ENCODE measurements around the gene ADCY4. TPM values are rescaled to one million over a fixed set of nuclear protein-coding genes. Genes with fewer than 3 reads are reported as not detected.

The ADCY4 gene
- total RNA-seq, 1 donor from 2014 or later, result 74.6 TPM

- H3K4me3 Mint-ChIP-seq (ENCODE audit: unreplicated experiment), result peak within 1 kb of the TSS; percentile 81
- peaks cover 24% of the 10 kb centered on the region for H3K36me3 Mint-ChIP-seq (ENCODE audit: low read depth, unreplicated experiment)
- TF ChIP-seq CTCF (IDR thresholded peaks at IDR 0.05; ENCODE audit: unreplicated experiment), result peak; percentile 39
- H3K9me3 Mint-ChIP-seq (ENCODE audit: unreplicated experiment), result no peaks in the 10 kb centered on the region
- H3K4me1 Mint-ChIP-seq (ENCODE audit: unreplicated experiment), result peaks cover 69% of the 10 kb centered on the region
- peak; percentile 78 for DNase-seq (ENCODE audit: low spot score)
- H3K27ac Mint-ChIP-seq (ENCODE audit: unreplicated experiment), result peak within 1 kb of the TSS; percentile 74
- H3K27me3 Mint-ChIP-seq (ENCODE audit: unreplicated experiment), result peaks cover 24% of the 10 kb centered on the region
Observed at GRCh38 chr14:24310646-24311604, 23.9 kb downstream of the ADCY4 start, which contains the start of gene LTB4R. LTB4R (plus strand) TSS chr14:24311502; CDS start chr14:24315652, 4,150 bp downstream.

- H3K4me3 Mint-ChIP-seq (ENCODE audit: unreplicated experiment), result peak overlapping the region; percentile 81
- H3K27ac Mint-ChIP-seq (ENCODE audit: unreplicated experiment), result peak overlapping the region; percentile 74
- DNase-seq (ENCODE audit: low spot score), result no peak
- TF ChIP-seq CTCF (IDR thresholded peaks at IDR 0.05; ENCODE audit: unreplicated experiment), result no peak
- H3K9me3 Mint-ChIP-seq (ENCODE audit: unreplicated experiment), result no peaks in the 10 kb centered on the region
- H3K4me1 Mint-ChIP-seq (ENCODE audit: unreplicated experiment), result peaks cover 65% of the 10 kb centered on the region
- peaks cover 28% of the 10 kb centered on the region for H3K36me3 Mint-ChIP-seq (ENCODE audit: low read depth, unreplicated experiment)
- H3K27me3 Mint-ChIP-seq (ENCODE audit: unreplicated experiment), result peaks cover 18% of the 10 kb centered on the region
Observed at GRCh38 chr14:24310265-24310645, 24.6 kb downstream of the ADCY4 start.

GRCh38 chr14:24309538-24310264 lies 25.2 kb downstream of the ADCY4 start, which contains the start of gene LTB4R2:
LTB4R2 (plus strand) TSS chr14:24310140; CDS start chr14:24310665, 525 bp downstream.
- Mint-ChIP-seq H3K9me3 (ENCODE audit: unreplicated experiment) (no peaks in the 10 kb centered on the region), H3K36me3 (ENCODE audit: low read depth, unreplicated experiment) (peaks cover 34% of the 10 kb centered on the region), H3K27ac (ENCODE audit: unreplicated experiment) (peak within 1 kb of the TSS; percentile 74), H3K27me3 (ENCODE audit: unreplicated experiment) (peaks cover 16% of the 10 kb centered on the region), H3K4me1 (ENCODE audit: unreplicated experiment) (peaks cover 59% of the 10 kb centered on the region), H3K4me3 (ENCODE audit: unreplicated experiment) (peak within 1 kb of the TSS; percentile 81)
- TF ChIP-seq CTCF (IDR thresholded peaks at IDR 0.05; ENCODE audit: unreplicated experiment), result no peak
- DNase-seq (ENCODE audit: low spot score), result no peak

- Mint-ChIP-seq H3K4me3 (ENCODE audit: unreplicated experiment) (peak overlapping the region; percentile 63), H3K36me3 (ENCODE audit: low read depth, unreplicated experiment) (peaks cover 38% of the 10 kb centered on the region), H3K4me1 (ENCODE audit: unreplicated experiment) (peaks cover 47% of the 10 kb centered on the region), H3K27me3 (ENCODE audit: unreplicated experiment) (peaks cover 11% of the 10 kb centered on the region), H3K9me3 (ENCODE audit: unreplicated experiment) (no peaks in the 10 kb centered on the region), H3K27ac (ENCODE audit: unreplicated experiment) (no peak overlapping the region)
- no peak for DNase-seq (ENCODE audit: low spot score)
- TF ChIP-seq CTCF (IDR thresholded peaks at IDR 0.05; ENCODE audit: unreplicated experiment), result no peak
Observed at GRCh38 chr14:24308342-24309124, 26.3 kb downstream of the ADCY4 start.

All from endothelial cell (in vitro differentiated cells).